Astrocyte (in vitro differentiated cells and primary cell): ENCODE data around the gene PPP1CB. TPM values are rescaled to one million over a fixed set of nuclear protein-coding genes. Genes with fewer than 3 reads are reported as not detected.

Source experiments
- DNase-seq: peaks from one replicate; pipeline ENCODE4 v3.0.0-alpha.2; 2010; ENCODE audit warnings: low read depth
- FAIRE-seq: peaks from 2 replicates; lab custom pipeline; 2011; peaks lifted over from hg19 to GRCh38; lab: Jason Lieb, UNC
- H2AFZ ChIP-seq: 2 replicates; pipeline ENCODE4 v1.6.0; 2012; ENCODE audit warnings: low read depth, low read length, inconsistent platforms
- H3K27ac ChIP-seq: 2 replicates; pipeline ENCODE4 v1.5.1; 2011; ENCODE audit warnings: low read depth, low read length, inconsistent platforms
- H3K27me3 ChIP-seq: 2 replicates; pipeline ENCODE4 v1.6.0; 2011; ENCODE audit warnings: low read length, inconsistent platforms; ENCODE audit not compliant: insufficient read depth
- H3K36me3 ChIP-seq: 2 replicates; pipeline ENCODE4 v1.5.1; 2011; ENCODE audit warnings: low read length, inconsistent platforms; ENCODE audit not compliant: insufficient read depth
- H3K4me1 ChIP-seq: 2 replicates; pipeline ENCODE4 v1.5.1; 2011; ENCODE audit warnings: low read length, inconsistent platforms; ENCODE audit not compliant: insufficient read depth
- H3K4me2 ChIP-seq: 2 replicates; pipeline ENCODE4 v1.6.0; 2012; ENCODE audit warnings: low read length, inconsistent platforms
- H3K4me3 ChIP-seq: 2 replicates; pipeline ENCODE4 v1.5.1; 2011; ENCODE audit warnings: low read depth, mild to moderate bottlenecking, low read length, inconsistent platforms; ENCODE audit not compliant: insufficient read depth
- H3K79me2 ChIP-seq: 2 replicates; pipeline ENCODE4 v1.6.0; 2012; ENCODE audit warnings: mild to moderate bottlenecking, low read length, inconsistent platforms; ENCODE audit not compliant: insufficient read depth
- H3K9ac ChIP-seq: 2 replicates; pipeline ENCODE4 v1.6.0; 2012; ENCODE audit warnings: mild to moderate bottlenecking, low read length, inconsistent platforms
- H3K9me3 ChIP-seq: 2 replicates; pipeline ENCODE4 v1.5.1; 2012; ENCODE audit warnings: low read depth, mild to moderate bottlenecking, low read length, inconsistent platforms; ENCODE audit not compliant: insufficient read depth
- H4K20me1 ChIP-seq: 2 replicates; pipeline ENCODE4 v1.6.0; 2012; ENCODE audit warnings: low read length, inconsistent platforms; ENCODE audit not compliant: insufficient read depth
- H3K27ac Mint-ChIP-seq: one replicate; pipeline ENCODE4 v1.8.0; 2021; ENCODE audit warnings: mild to moderate bottlenecking, mixed read lengths; ENCODE audit not compliant: unreplicated experiment
- H3K27me3 Mint-ChIP-seq: one replicate; pipeline ENCODE4 v1.8.0; 2021; ENCODE audit warnings: low read depth, mixed read lengths; ENCODE audit not compliant: unreplicated experiment
- H3K36me3 Mint-ChIP-seq: one replicate; pipeline ENCODE4 v1.8.0; 2021; ENCODE audit warnings: low read depth, mixed read lengths; ENCODE audit not compliant: unreplicated experiment
- H3K4me1 Mint-ChIP-seq: one replicate; pipeline ENCODE4 v1.8.0; 2021; ENCODE audit warnings: low read depth, mixed read lengths; ENCODE audit not compliant: unreplicated experiment
- H3K4me3 Mint-ChIP-seq: one replicate; pipeline ENCODE4 v1.8.0; 2021; ENCODE audit warnings: mild to moderate bottlenecking, moderate library complexity, mixed read lengths; ENCODE audit not compliant: unreplicated experiment
- H3K9me3 Mint-ChIP-seq: one replicate; pipeline ENCODE4 v1.8.0; 2021; ENCODE audit warnings: mild to moderate bottlenecking, mixed read lengths; ENCODE audit not compliant: unreplicated experiment
- CTCF ChIP-seq: IDR thresholded peaks from 2 replicates; pipeline ENCODE4 v1.5.1; 2011; ENCODE audit warnings: low read depth, mild to moderate bottlenecking, inconsistent platforms, low read length, moderate library complexity; ENCODE audit not compliant: insufficient read depth
- EZH2 ChIP-seq: IDR thresholded peaks from 2 replicates; pipeline ENCODE4 v1.6.1; 2012; ENCODE audit warnings: mild to moderate bottlenecking, low read length, inconsistent platforms; ENCODE audit not compliant: insufficient read depth
- total RNA-seq: library from RNA; stranded (reverse); gene quantifications from 2 replicates; pipeline ENCODE4 v1.2.1, GENCODE V29; 2021

The PPP1CB gene
- total RNA-seq, 1 donor from 2014 or later = 250 TPM

GRCh38 chr2:28747714-28748113 lies 3.9 kb upstream of the PPP1CB start:
- H3K9me3 Mint-ChIP-seq = no peaks in the 10 kb centered on the region
- FAIRE-seq = no peak

GRCh38 chr2:28748176-28748575 lies 3.5 kb upstream of the PPP1CB start:
- Mint-ChIP-seq H3K36me3 (no peaks in the 10 kb centered on the region), H3K4me3 (no peak overlapping the region), H3K4me1 (peaks cover 13% of the 10 kb centered on the region), H3K27me3 (no peaks in the 10 kb centered on the region), H3K27ac (peak overlapping the region; percentile 8), H3K9me3 (no peaks in the 10 kb centered on the region)
- DNase-seq (no peak), FAIRE-seq (no peak)
- Histone ChIP-seq H3K79me2 (peaks cover 13% of the 10 kb centered on the region), H3K36me3 (no peaks in the 10 kb centered on the region), H3K4me3 (no peak overlapping the region), H3K9me3 (no peaks in the 10 kb centered on the region), H3K4me2 (no peak overlapping the region), H3K27ac (no peak overlapping the region), H4K20me1 (peaks cover 8% of the 10 kb centered on the region), H3K9ac (no peak overlapping the region), H3K27me3 (no peaks in the 10 kb centered on the region), H2AFZ (no peak overlapping the region), H3K4me1 (peaks cover 13% of the 10 kb centered on the region)
- TF ChIP-seq CTCF = no peak
- no peak for TF ChIP-seq EZH2

More at GRCh38 chr2:28747714-28748113, 3.9 kb upstream of the PPP1CB start:
- H3K9ac ChIP-seq = no peak overlapping the region
- H3K27me3 ChIP-seq = no peaks in the 10 kb centered on the region
- H3K4me1 ChIP-seq = peaks cover 13% of the 10 kb centered on the region
- H3K4me2 ChIP-seq = no peak overlapping the region
- H3K4me3 ChIP-seq = no peak overlapping the region
- H3K36me3 ChIP-seq = no peaks in the 10 kb centered on the region
- no peak overlapping the region for H3K27ac Mint-ChIP-seq
- H3K4me1 Mint-ChIP-seq = peaks cover 13% of the 10 kb centered on the region
- H3K27ac ChIP-seq = no peak overlapping the region
- no peak for TF ChIP-seq CTCF
- no peak for TF ChIP-seq EZH2
- peaks cover 9% of the 10 kb centered on the region for H3K79me2 ChIP-seq
- H3K36me3 Mint-ChIP-seq = no peaks in the 10 kb centered on the region
- H3K4me3 Mint-ChIP-seq = no peak overlapping the region
- no peak overlapping the region for H2AFZ ChIP-seq
- DNase-seq = no peak
- no peaks in the 10 kb centered on the region for H3K9me3 ChIP-seq
- peaks cover 3% of the 10 kb centered on the region for H4K20me1 ChIP-seq
- H3K27me3 Mint-ChIP-seq = no peaks in the 10 kb centered on the region

GRCh38 chr2:28748941-28749340 lies 2.7 kb upstream of the PPP1CB start:
- peaks cover 13% of the 10 kb centered on the region for H3K4me1 Mint-ChIP-seq

More at GRCh38 chr2:28748941-28749340, 2.7 kb upstream of the PPP1CB start:
- H3K27ac Mint-ChIP-seq = no peak overlapping the region
- no peak overlapping the region for H3K4me3 Mint-ChIP-seq
- Histone ChIP-seq H3K9me3 (no peaks in the 10 kb centered on the region), H3K79me2 (peaks cover 21% of the 10 kb centered on the region), H3K27ac (no peak overlapping the region), H3K4me1 (peaks cover 13% of the 10 kb centered on the region), H3K4me2 (no peak overlapping the region), H3K4me3 (no peak overlapping the region), H3K9ac (no peak overlapping the region), H4K20me1 (peaks cover 15% of the 10 kb centered on the region), H3K36me3 (no peaks in the 10 kb centered on the region), H3K27me3 (no peaks in the 10 kb centered on the region), H2AFZ (no peak overlapping the region)
- no peaks in the 10 kb centered on the region for H3K27me3 Mint-ChIP-seq
- TF ChIP-seq EZH2 (no peak), CTCF (no peak)
- no peaks in the 10 kb centered on the region for H3K36me3 Mint-ChIP-seq
- H3K9me3 Mint-ChIP-seq = no peaks in the 10 kb centered on the region
- FAIRE-seq (no peak), DNase-seq (no peak)
